HepG2 (cell line): ENCODE results near the gene EPB41L5. TPM values are rescaled to one million over a fixed set of nuclear protein-coding genes. Genes with fewer than 3 reads are reported as not detected.

ENCODE experiments used
- ATAC-seq: fragments of 200-7000 bp; cut with Tn5 transposase; 3 replicates; pipeline ENCODE4 v1.9.1; 2020; ENCODE audit warnings: mild to moderate bottlenecking, moderate library complexity
- BruUV-seq: library from RNA; stranded (reverse); fragments of 400-500 nt; replicated peaks from 2 replicates; lab custom pipeline; 2021; lab: Mats Ljungman, UMichigan
- CTCF ChIA-PET: fragments of 300-600 bp; formaldehyde crosslinking; extraction: SDS; loops from one replicate; lab custom pipeline; 2021; ENCODE audit warnings: low total read pairs, inconsistent platforms, low intra/inter-chr PET ratio; lab: Yijun Ruan, JAX
- POLR2A ChIA-PET: fragments of 350-600 bp; sonication (Branson Sonifier 250); formaldehyde crosslinking; loops from one replicate; lab custom pipeline; 2020; ENCODE audit warnings: antibody characterized with exemption, inconsistent platforms; lab: Yijun Ruan, JAX
- DNase-seq: peaks from one replicate; pipeline ENCODE4 v3.0.0-alpha.2; 2015; ENCODE audit warnings: low spot score
- FAIRE-seq: peaks from 3 replicates; lab custom pipeline; 2011; peaks lifted over from hg19 to GRCh38; lab: Jason Lieb, UNC
- H2AFZ ChIP-seq: one replicate; pipeline ENCODE4 v1.6.1; 2011; ENCODE audit warnings: low read length, inconsistent platforms
- H3K27ac ChIP-seq: fragments of 300-600 bp; 3 replicates; pipeline ENCODE4 v1.8.0; 2011; ENCODE audit warnings: mixed run types, mild to moderate bottlenecking, mixed read lengths, low read length, inconsistent platforms; ENCODE audit not compliant: insufficient read depth; ENCODE audit errors: extremely low read length
- H3K27me3 ChIP-seq, 2 experiments: fragments of 200-600 bp in 1 of 2; 2 replicates in 1 of 2; 3 replicates in 1 of 2; pipeline versions ENCODE4 v1.6.0 to v1.8.0; 2011; ENCODE audit warnings: low read length in 2 of 2, mild to moderate bottlenecking in 2 of 2, moderate library complexity in 2 of 2, inconsistent platforms in 1 of 2; ENCODE audit not compliant: insufficient read depth in 2 of 2, control insufficient read depth in 1 of 2
- H3K36me3 ChIP-seq, 2 experiments: fragments of 200-600 bp in 1 of 2; replicated peaks in 1 of 2; 2 replicates in 1 of 2; 3 replicates in 1 of 2; pipeline versions ENCODE4 v1.5.1 to v1.8.0; 2011; ENCODE audit warnings: low read length in 2 of 2, inconsistent platforms in 1 of 2; ENCODE audit not compliant: insufficient read depth in 2 of 2, control insufficient read depth in 1 of 2
- H3K4me1 ChIP-seq: 2 replicates; pipeline ENCODE4 v1.5.1; 2012; ENCODE audit warnings: low read length, inconsistent platforms; ENCODE audit not compliant: insufficient read depth
- H3K4me2 ChIP-seq: 2 replicates; pipeline ENCODE4 v1.6.0; 2011; ENCODE audit warnings: low read depth, low read length, inconsistent platforms
- H3K4me3 ChIP-seq, 3 experiments: fragments of 200-600 bp in 1 of 3; sonication (generic), shearing (Covaris generic) in 1 of 3; replicated peaks in 1 of 3; 2 replicates each; pipeline ENCODE4 v1.5.1; 2011 to 2016; ENCODE audit warnings: low read length in 3 of 3, inconsistent platforms in 2 of 3, low read depth in 2 of 3, mild to moderate bottlenecking in 2 of 3, control low read depth in 1 of 3, mixed read lengths in 1 of 3; ENCODE audit not compliant: insufficient read depth in 1 of 3
- H3K79me2 ChIP-seq: one replicate; pipeline ENCODE4 v1.6.1; 2011; ENCODE audit warnings: low read length, inconsistent platforms; ENCODE audit not compliant: insufficient read depth
- H3K9ac ChIP-seq: 2 replicates; pipeline ENCODE4 v1.6.0; 2011; ENCODE audit warnings: mild to moderate bottlenecking, low read depth, low read length, inconsistent platforms; ENCODE audit not compliant: insufficient read depth
- H3K9me3 ChIP-seq: 2 replicates; pipeline ENCODE4 v1.5.1; 2012; ENCODE audit warnings: mild to moderate bottlenecking, low read length
- H4K20me1 ChIP-seq: 2 replicates; pipeline ENCODE4 v1.6.0; 2011; ENCODE audit warnings: inconsistent platforms, mild to moderate bottlenecking, low read length, moderate library complexity; ENCODE audit not compliant: insufficient read depth
- CC2D1A ChIP-seq: sonication (generic); formaldehyde crosslinking; IDR thresholded peaks from 2 replicates; pipeline ENCODE4 v1.8.1; 2023; ENCODE audit warnings: mild to moderate bottlenecking, missing genetic modification reagents
- FOSL1 ChIP-seq: sonication (generic); formaldehyde crosslinking; IDR thresholded peaks from 2 replicates; pipeline ENCODE4 v1.9.0; 2021; ENCODE audit warnings: missing genetic modification reagents, borderline replicate concordance
- FOSL2 ChIP-seq: sonication (generic); formaldehyde crosslinking; IDR thresholded peaks from 2 replicates; pipeline ENCODE4 v1.4.0; 2020; ENCODE audit warnings: missing genetic modification reagents
- HMG20A ChIP-seq: IDR thresholded peaks from 2 replicates; pipeline ENCODE4 v1.6.1; 2016; ENCODE audit warnings: borderline replicate concordance
- KLF15 ChIP-seq: sonication (generic); formaldehyde crosslinking; IDR thresholded peaks from 2 replicates; pipeline ENCODE4 v1.8.1; 2023; ENCODE audit warnings: borderline replicate concordance, mild to moderate bottlenecking, inconsistent platforms, missing genetic modification reagents, mixed read lengths
- POGZ ChIP-seq: sonication (generic); formaldehyde crosslinking; IDR thresholded peaks from 2 replicates; pipeline ENCODE4 v1.4.0; 2020; ENCODE audit warnings: mild to moderate bottlenecking, missing genetic modification reagents
- SNAI1 ChIP-seq: sonication (generic); formaldehyde crosslinking; IDR thresholded peaks from 2 replicates; pipeline ENCODE4 v1.5.0; 2020; ENCODE audit warnings: mild to moderate bottlenecking, missing genetic modification reagents, borderline replicate concordance
- SRSF4 ChIP-seq: fragments of 200-400 bp; formaldehyde crosslinking; IDR thresholded peaks from one replicate; pipeline ENCODE4 v1.6.1; 2018; ENCODE audit warnings: mild to moderate bottlenecking, low read depth, low read length, moderate library complexity; ENCODE audit not compliant: poor library complexity, severe bottlenecking
- TOPORS ChIP-seq: sonication (generic); formaldehyde crosslinking; IDR thresholded peaks from 2 replicates; pipeline ENCODE4 v1.8.0; 2023; ENCODE audit warnings: mild to moderate bottlenecking, missing genetic modification reagents
- ZBTB37 ChIP-seq: sonication (generic); formaldehyde crosslinking; IDR thresholded peaks from 2 replicates; pipeline ENCODE4 v1.4.0; 2020; ENCODE audit warnings: mild to moderate bottlenecking, missing genetic modification reagents
- ZNF543 ChIP-seq: sonication (generic); formaldehyde crosslinking; IDR thresholded peaks from 2 replicates; pipeline ENCODE4 v1.4.0; 2020; ENCODE audit warnings: mild to moderate bottlenecking, missing genetic modification reagents
- ZNF660 ChIP-seq: sonication (generic); formaldehyde crosslinking; IDR thresholded peaks from 2 replicates; pipeline ENCODE4 v1.5.1; 2020; ENCODE audit warnings: mild to moderate bottlenecking, low read depth, missing genetic modification reagents, borderline replicate concordance
- WGBS: methylation state at CpG from one replicate; pipeline ENCODE4 v1.1.6; 2017; ENCODE audit warnings: low lambda C conversion rate; 5-methylcytosine and 5-hydroxymethylcytosine counted together
- in situ Hi-C: cut with HindIII; loops from 2 replicates; pipeline ENCODE4 v1.10.0; 2017; ENCODE audit warnings: low pct_unique_long_range_greater_than_20kb; ENCODE audit not compliant: extremely low pct_ligation_motif_present
- intact Hi-C: fragments of 100-400 bp; cut with micrococcal nuclease; formaldehyde crosslinking; loops from one replicate; pipeline ENCODE4 v1.10.0; 2022; ENCODE audit not compliant: unreplicated experiment
- polyA plus RNA-seq, 8 experiments: library from polyadenylated mRNA; depleted of rRNA in 3 of 8; stranded (reverse) in 7 of 8; unstranded in 1 of 8; fragments of >200 nt; fragmentation: Illumina TruSeq in 4 of 8; extraction: Trizol in 4 of 8; gene quantifications; 2 replicates each; pipeline versions ENCODE4 v1.2.1 to v1.2.3, GENCODE V29; 2011 to 2016; ENCODE audit warnings: low read depth in 4 of 8, missing spikeins in 1 of 8, mixed read lengths in 1 of 8; ENCODE audit not compliant: insufficient read depth in 1 of 8
- total RNA-seq, 5 experiments: library from RNA; depleted of rRNA; stranded (reverse); fragments of >200 nt; fragmentation: Illumina TruSeq; extraction: Trizol; gene quantifications; 2 replicates each; pipeline ENCODE4 v1.2.3, GENCODE V29; 2016; ENCODE audit warnings: low read depth in 1 of 5
- TF ChIP-seq, protein P1 (sequence below): sonication (generic); formaldehyde crosslinking; conservative IDR thresholded peaks from 2 replicates; pipeline ENCODE4 v1.4.0; 2020; ENCODE audit warnings: missing genetic modification reagents

Gene EPB41L5
- total and polyA plus RNA-seq, 2 of the 13 experiments (the other 11 are each of a cell fraction or from before 2014, with no cell fraction given): 40.5 to 47.5 TPM

DNA sequence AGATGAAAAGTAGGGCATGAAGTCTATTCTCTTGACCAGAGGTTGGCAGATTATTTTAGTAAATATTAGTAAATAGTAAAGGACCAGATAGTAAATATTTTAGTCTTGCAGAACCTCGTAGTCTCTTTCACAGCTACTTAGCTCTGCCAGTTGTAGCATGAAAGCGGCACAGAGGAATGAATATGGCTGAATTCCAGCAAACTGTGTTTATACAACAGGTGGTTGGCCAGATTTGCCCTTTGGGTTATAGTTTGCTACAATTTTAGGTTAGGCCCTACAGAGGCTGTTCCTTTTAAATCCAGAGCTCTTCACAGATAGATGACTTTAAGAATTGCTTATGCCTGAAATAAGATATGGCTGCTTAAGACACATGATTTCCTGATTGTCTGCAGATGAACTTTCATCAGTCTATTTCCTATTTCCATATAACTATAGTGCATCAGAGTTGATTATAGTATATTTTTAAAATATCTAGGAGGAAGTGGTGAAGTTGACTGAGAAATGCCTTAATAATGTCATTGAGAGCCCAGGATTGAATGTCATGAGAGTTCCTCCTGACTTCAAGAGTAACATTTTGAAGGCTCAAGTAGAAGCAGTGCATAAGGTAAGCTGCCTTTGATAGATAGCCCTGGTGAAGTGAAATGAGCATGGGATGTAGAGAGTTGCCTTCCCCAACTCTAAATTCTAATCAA is 129.8 kb downstream of the EPB41L5 start:
- ATAC-seq (no peak), FAIRE-seq (no peak), DNase-seq (no peak)
- Histone ChIP-seq H3K4me1 (no peaks in the 10 kb centered on the region), H3K27ac (no peak overlapping the region), H3K36me3 (peaks cover 3 to 13% of the 10 kb centered on the region in 2 experiments; a peak in 4 of 5 replicates), H3K9ac (no peak overlapping the region), H3K27me3 (no peaks in the 10 kb centered on the region), H3K9me3 (no peaks in the 10 kb centered on the region), H2AFZ (no peak overlapping the region), H3K4me2 (no peak overlapping the region), H3K79me2 (no peaks in the 10 kb centered on the region), H4K20me1 (no peaks in the 10 kb centered on the region), H3K4me3 (no peak overlapping the region)
- no peak for TF ChIP-seq TOPORS
- TF ChIP-seq FOSL1: no peak
- no peak for TF ChIP-seq ZNF660 (CRISPR knock-in tag)
- TF ChIP-seq ZNF543: no peak
- no peak for TF ChIP-seq HMG20A (CRISPR knock-in tag)
- TF ChIP-seq ZBTB37: no peak
- TF ChIP-seq FOSL2 (CRISPR knock-in tag): no peak
- TF ChIP-seq, protein P1, sequence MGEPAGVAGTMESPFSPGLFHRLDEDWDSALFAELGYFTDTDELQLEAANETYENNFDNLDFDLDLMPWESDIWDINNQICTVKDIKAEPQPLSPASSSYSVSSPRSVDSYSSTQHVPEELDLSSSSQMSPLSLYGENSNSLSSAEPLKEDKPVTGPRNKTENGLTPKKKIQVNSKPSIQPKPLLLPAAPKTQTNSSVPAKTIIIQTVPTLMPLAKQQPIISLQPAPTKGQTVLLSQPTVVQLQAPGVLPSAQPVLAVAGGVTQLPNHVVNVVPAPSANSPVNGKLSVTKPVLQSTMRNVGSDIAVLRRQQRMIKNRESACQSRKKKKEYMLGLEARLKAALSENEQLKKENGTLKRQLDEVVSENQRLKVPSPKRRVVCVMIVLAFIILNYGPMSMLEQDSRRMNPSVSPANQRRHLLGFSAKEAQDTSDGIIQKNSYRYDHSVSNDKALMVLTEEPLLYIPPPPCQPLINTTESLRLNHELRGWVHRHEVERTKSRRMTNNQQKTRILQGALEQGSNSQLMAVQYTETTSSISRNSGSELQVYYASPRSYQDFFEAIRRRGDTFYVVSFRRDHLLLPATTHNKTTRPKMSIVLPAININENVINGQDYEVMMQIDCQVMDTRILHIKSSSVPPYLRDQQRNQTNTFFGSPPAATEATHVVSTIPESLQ: no peak
- no peak for TF ChIP-seq POGZ
- no peak for TF ChIP-seq SNAI1 (CRISPR knock-in tag)
- TF ChIP-seq KLF15: no peak
- TF ChIP-seq CC2D1A: no peak
- TF ChIP-seq SRSF4: no peak
- WGBS: 93% methylated on average over 2 of the region's 2 CpGs
- in situ Hi-C loops (no loop called here), intact Hi-C loops (no loop called here)
- CTCF ChIA-PET: no interaction called here
- no TSS peak for BruUV-seq
- POLR2A ChIA-PET: no interaction called here
